NCI-H82 (cell line): ENCODE measurements around the gene LIPA.
A peak's percentile ranks its signal among the peaks of the same experiment; 100 is the strongest.
"Not testable (repeated sequence)": the region's sequence is repeated elsewhere in the genome, so short reads cannot be mapped to it uniquely, and the experiment has no call there.

ENCODE experiments used
- DNase-seq: peaks from one replicate; lab custom pipeline; 2025; lab: John Stamatoyannopoulos, UW

Gene LIPA

DNA sequence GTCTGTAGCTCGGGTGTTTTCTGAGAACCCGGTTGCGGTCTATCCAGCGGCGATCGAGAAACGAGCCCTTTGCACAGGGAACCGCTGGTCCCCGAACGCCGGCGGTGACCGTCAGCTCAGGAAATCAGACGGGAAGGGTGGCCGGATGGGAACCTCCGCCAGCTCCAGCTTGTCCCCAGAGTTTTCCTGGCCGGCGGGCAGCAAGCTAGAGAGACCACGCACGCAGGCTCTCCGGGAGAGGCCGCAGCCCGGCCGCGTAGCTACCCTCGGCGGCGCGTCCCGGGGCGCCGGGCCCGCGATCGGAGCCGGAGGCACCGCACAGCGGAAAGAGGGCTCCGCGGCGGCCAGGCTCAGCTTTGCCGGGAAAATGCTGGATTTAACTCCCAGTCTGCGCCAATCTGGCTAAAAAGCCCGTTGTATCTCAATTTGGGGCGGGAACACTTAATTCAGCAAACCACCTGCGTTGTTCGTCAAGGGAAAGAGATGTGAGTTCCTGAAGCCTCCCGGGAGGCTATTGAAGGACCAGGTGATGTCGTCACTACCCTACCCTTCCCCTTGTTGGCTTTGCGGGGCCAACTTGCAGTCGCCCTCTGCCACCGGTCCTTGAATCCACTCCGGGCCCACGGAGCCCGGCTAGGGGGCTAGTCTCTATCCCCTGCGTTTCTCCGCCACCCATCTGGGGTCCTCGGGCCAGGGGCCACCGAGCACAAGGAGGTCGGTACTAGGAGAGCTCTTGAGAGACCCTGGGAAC lies 43.6 kb downstream of the LIPA start:
- DNase-seq, result peak; percentile 9

DNA sequence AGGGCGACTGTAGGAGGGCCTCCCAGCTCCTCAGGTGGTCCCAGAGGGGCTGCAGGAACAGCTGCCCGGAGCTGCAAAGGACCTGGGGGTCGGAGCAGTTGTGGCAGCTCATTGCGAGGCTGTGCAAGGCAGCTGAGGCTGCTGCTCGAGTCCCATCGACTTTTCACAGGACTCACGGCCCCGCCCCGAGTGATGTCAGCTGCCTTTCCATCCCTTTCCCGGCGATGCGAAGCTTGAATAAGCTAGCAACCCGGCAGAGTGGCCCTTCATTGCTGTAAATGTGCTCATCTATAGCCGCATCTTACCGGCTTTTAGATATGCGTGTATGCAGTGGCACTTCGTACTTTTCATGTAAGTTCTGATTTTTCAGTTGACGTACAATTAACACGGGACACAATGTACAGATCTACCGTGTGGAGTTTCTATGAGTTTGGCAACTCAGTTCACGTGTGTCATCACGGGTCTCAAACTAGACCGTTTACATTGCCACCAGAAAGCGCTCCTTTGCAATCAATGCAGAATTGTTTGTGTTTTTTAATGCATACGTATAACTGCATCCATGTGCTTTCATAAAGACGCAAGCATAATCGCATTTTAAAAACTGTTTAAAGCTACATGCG lies 44.3 kb downstream of the LIPA start, which contains the start of gene CH25H:
CH25H (minus strand) TSS at position 137 of the 620 bp plus-strand sequence; CDS start at position 112, 25 bp downstream.
- peak; percentile 42 for DNase-seq

GRCh38 chr10:89206402-89207180 lies 45.0 kb downstream of the LIPA start:
- DNase-seq, result peak; percentile 14

GRCh38 chr10:89204621-89205185 lies 46.9 kb downstream of the LIPA start:
- DNase-seq, result no peak

GRCh38 chr10:89203237-89203636 lies 48.3 kb downstream of the LIPA start:
- no peak for DNase-seq

DNA sequence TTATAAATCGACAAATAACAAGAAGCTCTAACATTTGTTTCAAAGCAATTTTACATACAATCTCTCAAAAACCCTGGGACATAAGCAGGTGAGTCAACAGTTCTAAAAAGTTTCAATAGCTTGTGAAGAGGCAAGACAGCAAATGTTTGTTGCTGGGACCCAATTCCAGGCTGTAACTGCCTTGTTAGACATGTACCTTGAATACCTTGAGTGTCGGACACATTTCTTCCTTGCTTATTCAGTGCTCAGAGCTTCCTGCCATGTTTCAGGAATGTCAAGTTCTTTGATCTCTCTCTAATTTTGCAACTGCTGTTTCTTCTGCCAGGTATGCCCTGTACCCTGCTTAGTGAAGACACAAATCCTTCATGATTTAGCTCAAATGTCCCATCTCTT lies 49.5 kb downstream of the LIPA start:
- DNase-seq, result no peak

DNA sequence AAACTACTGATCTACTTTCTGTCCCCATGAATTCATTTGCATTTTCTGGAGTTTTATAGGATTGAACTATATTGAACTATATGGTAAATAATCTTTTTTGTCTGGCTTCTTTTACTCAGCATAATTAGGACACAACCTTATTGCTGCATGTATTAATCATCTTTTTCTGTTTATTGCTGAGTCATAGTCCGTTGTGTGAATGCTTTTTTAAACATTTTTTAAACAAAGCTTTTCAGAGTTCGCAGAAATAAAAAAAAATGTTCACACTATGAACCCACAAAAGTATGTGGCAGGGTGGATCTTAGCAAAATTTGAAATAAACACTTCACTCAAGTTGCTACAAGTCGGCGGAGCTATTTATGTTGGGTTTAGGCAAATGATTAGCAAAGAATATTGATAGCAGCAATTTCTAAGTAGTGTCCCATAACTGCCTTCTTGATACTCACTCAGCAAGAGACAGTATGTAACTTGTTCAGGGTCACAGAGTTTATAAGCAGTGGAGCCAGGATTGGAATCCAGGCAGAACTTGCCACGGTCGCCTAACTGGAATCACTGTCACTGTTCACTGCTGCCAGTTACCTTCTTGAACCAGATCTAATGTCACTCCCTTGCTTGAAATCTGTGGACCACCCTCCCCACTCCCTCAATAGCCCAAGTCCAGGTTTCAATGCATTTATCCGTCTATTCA lies 50.1 kb downstream of the LIPA start:
- DNase-seq, result no peak

- DNase-seq, result no peak
Measured at GRCh38 chr10:89197473-89197872, 54.1 kb downstream of the LIPA start.

- DNase-seq, result not testable (repeated sequence)
Measured at GRCh38 chr10:89191301-89191700, 60.3 kb downstream of the LIPA start.

GRCh38 chr10:89189211-89189734 lies 62.3 kb downstream of the LIPA start:
- no peak for DNase-seq

- DNase-seq, result no peak
Measured at GRCh38 chr10:89185658-89186057, 65.9 kb downstream of the LIPA start.

DNA sequence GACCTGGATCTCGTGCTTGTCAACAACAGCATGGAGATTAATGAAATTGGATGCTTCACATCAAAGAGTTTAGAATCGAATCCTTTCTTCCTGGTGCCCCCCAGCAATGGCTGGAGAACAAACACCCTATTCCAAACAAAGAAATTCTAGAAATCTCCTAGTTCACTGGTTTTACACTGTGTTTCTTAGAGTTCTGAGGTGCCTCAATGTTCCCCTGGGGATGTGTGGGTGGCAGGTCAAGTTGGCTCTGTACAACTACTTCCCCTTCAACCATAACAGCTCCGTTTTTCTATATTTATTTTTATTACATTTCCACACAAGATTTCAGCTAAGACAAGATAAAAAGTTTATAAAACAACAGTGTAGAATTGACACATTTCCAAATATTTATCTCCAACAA lies 66.9 kb downstream of the LIPA start:
- no peak for DNase-seq

DNA sequence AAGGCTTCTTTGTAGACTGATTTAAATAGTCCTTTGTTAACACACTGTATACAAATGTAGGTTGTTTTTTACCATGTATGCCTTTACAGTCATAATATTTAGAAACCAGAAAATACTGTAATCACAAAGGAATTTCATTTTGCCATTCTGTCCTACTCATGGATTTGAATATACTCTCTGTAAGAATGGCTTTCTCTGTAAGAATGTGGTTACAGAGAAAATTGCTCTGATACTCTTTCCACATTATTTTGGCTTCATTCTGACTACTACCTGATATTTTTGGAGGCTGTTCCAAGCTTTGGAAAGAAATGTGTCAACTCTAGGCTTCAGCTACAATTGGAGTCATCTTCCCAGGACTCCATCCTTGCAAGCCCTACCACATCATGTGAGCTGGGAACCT lies 68.0 kb downstream of the LIPA start:
- DNase-seq, result no peak

DNA sequence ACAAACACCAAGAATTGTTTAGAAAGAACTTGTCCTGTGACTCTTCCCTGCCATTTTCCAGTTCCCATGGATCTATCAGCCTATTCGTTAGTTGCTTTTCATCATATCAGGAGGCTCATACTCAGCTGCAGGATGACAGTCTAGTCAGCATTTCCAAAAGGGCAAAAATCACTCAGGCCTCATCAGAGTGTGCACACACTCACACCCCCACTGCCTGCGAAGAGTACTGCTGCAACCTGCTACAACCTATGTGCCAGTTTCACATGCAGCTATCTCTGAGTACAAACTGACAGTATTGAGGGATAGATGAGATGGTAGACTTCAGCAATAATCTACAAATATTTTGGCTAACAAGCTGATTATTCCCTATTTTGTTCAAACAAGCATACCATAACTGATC lies 68.7 kb downstream of the LIPA start:
- no peak for DNase-seq

DNA sequence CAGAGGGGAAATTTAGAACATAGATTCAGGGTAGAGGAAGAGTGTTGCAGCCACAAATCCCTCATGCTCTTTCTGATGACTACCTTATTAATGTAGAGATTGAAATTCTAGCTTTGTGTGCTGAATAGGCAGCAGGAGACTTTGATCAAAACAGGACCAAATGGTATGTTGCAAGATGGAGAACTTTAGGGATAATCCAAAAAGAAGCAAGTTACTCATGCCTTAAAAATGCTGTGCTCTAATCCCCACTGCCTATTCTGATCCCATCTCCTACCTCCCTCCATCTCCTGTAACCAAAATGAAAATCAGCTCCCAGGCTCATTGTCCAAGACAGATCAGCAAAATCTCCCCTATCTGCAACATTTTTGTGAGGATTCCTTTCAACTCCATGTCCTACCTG lies 75.8 kb downstream of the LIPA start:
- no peak for DNase-seq

GRCh38 chr10:89173075-89173474 lies 78.5 kb downstream of the LIPA start:
- no peak for DNase-seq

DNA sequence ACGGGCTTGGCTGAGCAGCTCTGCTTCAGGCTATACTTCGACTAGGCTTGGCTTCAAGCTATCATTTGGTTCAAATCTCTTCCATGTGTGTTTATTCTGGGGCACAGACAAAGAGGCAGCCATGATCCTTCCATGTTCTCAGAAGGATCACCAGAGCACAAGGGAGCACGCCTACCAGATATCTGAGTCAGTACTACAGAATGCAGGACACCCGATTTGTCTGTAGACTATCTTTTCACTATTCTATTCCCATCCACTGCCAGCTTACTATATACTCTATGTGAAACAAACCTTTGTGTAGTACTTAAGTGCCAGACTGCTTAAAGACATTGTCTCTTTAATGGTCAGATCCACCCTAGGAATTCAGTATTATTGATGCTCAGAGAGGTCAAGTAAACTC lies 79.6 kb downstream of the LIPA start:
- no peak for DNase-seq

DNA sequence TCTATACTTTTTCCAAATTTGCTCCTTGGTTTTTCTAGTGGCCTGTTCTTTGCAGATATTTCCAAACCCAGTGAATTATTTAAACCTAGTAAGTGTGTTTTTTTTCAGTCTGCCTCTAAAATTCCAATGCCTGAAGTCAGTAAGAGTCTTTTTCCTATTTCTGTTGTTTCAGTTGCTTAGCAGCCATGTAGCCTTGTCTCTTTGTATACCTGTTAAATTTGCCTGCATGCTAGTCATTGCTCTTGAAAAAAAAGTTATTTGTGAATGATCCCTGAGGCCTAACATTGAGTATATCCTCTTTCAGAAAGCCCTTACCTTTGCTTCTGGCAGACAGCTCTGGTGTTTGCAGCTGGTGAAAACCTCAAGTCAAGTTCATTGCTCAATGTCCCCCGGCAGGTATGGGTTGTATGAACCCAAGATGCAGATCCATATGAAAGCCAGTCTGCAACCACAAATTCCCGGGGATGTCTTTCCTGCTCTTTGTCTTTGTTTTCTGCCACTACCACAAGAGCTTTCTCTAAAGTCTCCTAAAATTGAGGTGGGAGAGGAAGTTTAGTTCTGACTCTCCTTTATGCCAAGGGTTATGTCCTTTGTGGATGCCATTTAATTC lies 80.2 kb downstream of the LIPA start:
- DNase-seq, result no peak

GRCh38 chr10:89168354-89168900 lies 83.1 kb downstream of the LIPA start:
- not testable (repeated sequence) for DNase-seq

GRCh38 chr10:89167915-89168314 lies 83.7 kb downstream of the LIPA start:
- no peak for DNase-seq

DNA sequence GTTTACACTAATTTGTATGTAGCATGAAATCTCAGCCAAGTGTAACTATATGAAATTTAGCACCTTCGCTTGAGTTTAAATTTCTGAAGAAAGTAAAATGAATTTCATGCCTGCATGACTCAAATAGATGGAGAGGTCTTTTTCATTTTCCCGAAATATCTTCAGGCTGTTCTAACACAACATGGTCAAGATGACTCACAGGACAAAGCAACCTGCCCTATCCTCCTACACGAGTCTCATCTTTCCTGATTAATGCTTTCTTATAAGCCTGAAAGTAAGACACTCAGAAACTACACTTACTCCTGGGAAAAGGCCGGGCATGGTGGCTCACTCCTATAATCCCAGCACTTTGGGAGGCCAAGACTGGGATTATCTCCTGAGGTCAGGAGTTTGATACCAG lies 85.7 kb downstream of the LIPA start:
- no peak for DNase-seq
